Lung (tissue), 12 donors: ENCODE measurements around the gene MTRR. TPM values are rescaled to one million over a fixed set of nuclear protein-coding genes. Genes with fewer than 3 reads are reported as not detected.

Experiments
- ATAC-seq: fragments of 200-7000 bp; cut with Tn5 transposase; one replicate; pipeline ENCODE4 v1.9.1; 2020; ENCODE audit warnings: moderate number of reproducible peaks; ENCODE audit not compliant: insufficient read depth, low FRiP score
- DNase-seq, 3 donors: peaks; one replicate each; pipeline ENCODE4 v3.0.0-alpha.2; 2013 to 2017
- H3K27ac ChIP-seq, 2 donors: one replicate each; pipeline ENCODE4 v1.5.1; 2013; ENCODE audit warnings: mild to moderate bottlenecking in 2 of 2, moderate library complexity in 2 of 2, control low read depth in 1 of 2, inconsistent platforms in 1 of 2, low read depth in 1 of 2, low read length in 1 of 2
- H3K27me3 ChIP-seq, 3 donors: one replicate each; pipeline ENCODE4 v1.5.1; 2013; ENCODE audit warnings: low read length in 2 of 3; ENCODE audit not compliant: control insufficient read depth in 3 of 3, insufficient read depth in 3 of 3
- H3K36me3 ChIP-seq, 4 donors: one replicate each; pipeline ENCODE4 v1.5.1; 2013; ENCODE audit warnings: low read length in 4 of 4, mild to moderate bottlenecking in 1 of 4, moderate library complexity in 1 of 4; ENCODE audit not compliant: control insufficient read depth in 4 of 4, insufficient read depth in 4 of 4
- H3K4me1 ChIP-seq, 5 donors: one replicate each; pipeline ENCODE4 v1.5.1; 2013; ENCODE audit warnings: low read length in 5 of 5, mild to moderate bottlenecking in 2 of 5, moderate library complexity in 1 of 5; ENCODE audit not compliant: control insufficient read depth in 5 of 5, insufficient read depth in 5 of 5
- H3K4me3 ChIP-seq: one replicate; pipeline ENCODE4 v1.5.1; 2013; ENCODE audit warnings: mild to moderate bottlenecking, control low read depth, moderate library complexity
- H3K9ac ChIP-seq, 2 donors: one replicate each; pipeline ENCODE4 v1.5.1; 2013; ENCODE audit warnings: low read length in 2 of 2, control low read depth in 1 of 2; ENCODE audit not compliant: insufficient read depth in 1 of 2
- H3K9me3 ChIP-seq, 4 donors: one replicate each; pipeline ENCODE4 v1.5.1; 2013; ENCODE audit warnings: low read length in 3 of 4, mild to moderate bottlenecking in 1 of 4, moderate library complexity in 1 of 4; ENCODE audit not compliant: control insufficient read depth in 4 of 4, insufficient read depth in 3 of 4
- CTCF ChIP-seq: IDR thresholded peaks from 2 replicates; pipeline ENCODE4 v1.5.1; 2012; ENCODE audit warnings: mild to moderate bottlenecking; ENCODE audit errors: control extremely low read depth, extremely low read depth
- WGBS, 2 donors: extraction: QIAGEN DNeasy Blood & Tissue Kit; methylation state at CpG; one replicate each; pipeline ENCODE4 v1.1.7; 2013; 5-methylcytosine and 5-hydroxymethylcytosine counted together
- polyA plus RNA-seq, 2 donors: library from polyadenylated mRNA; stranded (reverse); fragments of 200-250 nt; gene quantifications; one replicate each; pipeline ENCODE4 v1.2.1, GENCODE V29; 2013
- total RNA-seq, 2 donors: library from RNA; depleted of rRNA in 1 of 2; stranded (reverse); fragments of >200 nt in 1 of 2; gene quantifications; one replicate each; pipeline ENCODE4 v1.2.1, GENCODE V29; 2014 to 2021
- donor health status: control.
- donor health status: control.
- donor health status: Bipolar disorder and iron deficiency.
- donor health status: healthy.
- donor health status: DM: yes; HTN: yes; CAD: no.

The MTRR gene
- total and polyA plus RNA-seq, 4 donors: 31.0 to 115 (median 72.1) TPM

DNA sequence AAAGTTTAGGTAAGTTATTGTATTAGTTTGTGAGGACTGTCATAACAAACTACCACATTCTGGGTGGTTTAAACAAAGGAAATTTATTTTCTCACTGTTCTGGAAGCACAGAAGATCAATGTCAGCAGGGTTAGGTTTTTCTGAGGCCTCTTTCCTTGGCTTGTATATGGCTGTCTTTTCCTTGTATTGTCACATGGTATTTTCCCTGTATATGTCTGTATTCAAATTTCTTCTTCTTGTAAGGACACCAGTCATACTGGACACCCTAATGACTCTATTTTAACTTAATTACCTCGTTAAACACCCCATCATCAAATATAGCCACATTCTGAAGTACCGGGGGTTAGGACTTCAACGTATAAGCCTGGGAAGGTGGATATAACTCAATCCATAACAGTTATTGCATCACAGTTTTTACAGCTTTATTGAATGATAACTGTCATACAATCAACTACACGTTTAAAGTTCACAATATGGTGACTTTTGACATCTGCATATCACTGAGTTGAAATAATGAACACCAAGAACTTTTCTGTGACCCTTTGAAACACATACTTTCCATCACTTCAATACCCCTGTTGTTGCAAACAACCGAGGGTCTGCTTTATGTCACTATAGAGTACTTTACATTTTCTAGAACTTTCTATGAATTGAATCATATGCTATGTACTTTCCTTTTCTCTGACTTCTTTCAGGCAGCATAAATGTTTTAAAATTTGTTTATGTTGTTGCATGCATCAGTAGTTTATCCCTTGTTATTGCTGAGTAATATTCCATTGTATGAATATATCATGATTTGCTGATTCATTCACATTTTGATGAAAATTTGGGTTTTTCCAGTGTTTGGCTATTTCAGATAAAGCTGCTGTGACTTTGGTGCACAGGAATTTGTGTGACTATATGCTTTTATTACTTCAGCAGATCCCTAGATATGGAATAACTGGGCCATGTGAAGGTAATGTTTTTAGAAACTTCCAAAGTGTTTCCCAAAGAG, 48.5 kb downstream of the MTRR start:
- no peak overlapping the region for H3K4me3 ChIP-seq
- TF ChIP-seq CTCF: no peak
- H3K36me3 ChIP-seq: no peaks in the 10 kb centered on the region
- no peak for DNase-seq
- no peak overlapping the region for H3K27ac ChIP-seq
- H3K4me1 ChIP-seq: no peaks in the 10 kb centered on the region
- 70 to 84% methylated on average over 5 of the region's 5 CpGs for WGBS, 2 donors
- no peaks in the 10 kb centered on the region for H3K27me3 ChIP-seq
- H3K9me3 ChIP-seq: peaks cover 0 to 2% (median 0%) of the 10 kb centered on the region in 4 donors
- H3K9ac ChIP-seq: no peak overlapping the region
- no peak for ATAC-seq

DNA sequence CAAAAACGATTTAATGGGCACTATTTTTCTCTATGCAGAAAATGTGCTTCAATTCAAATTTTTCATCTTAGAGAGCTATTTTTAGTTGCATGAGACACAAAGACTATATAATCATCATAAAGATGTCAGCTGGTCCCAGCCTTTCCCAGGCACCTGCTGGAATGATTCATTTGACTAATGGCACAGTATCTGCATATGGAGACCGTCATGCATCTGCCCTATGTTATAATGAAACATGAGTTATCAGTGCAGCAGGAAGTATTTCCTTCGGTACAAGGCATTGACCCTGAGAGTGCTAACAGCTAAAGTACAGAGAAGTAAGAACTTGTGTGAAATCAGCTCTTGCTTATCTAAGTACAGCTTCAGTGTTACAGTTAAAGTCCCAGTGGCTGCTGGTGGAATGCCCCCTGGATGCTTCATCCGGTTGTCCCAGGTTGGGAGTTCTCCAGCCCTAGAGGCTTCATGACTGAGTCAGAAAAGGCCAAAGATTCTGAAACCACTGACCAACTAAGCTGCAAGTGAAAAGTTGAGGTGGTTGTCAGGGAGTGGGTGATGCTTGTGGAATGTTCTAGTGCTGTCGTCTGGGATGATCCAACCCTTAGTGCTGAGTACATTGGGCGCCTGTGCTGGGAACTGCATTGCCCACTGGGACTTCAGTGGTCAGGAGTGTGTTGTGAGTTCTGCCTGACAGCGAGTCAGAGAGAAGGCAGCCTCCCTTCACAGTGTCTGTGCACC, 57.2 kb downstream of the MTRR start:
- no peak overlapping the region for H3K4me3 ChIP-seq
- no peak for DNase-seq
- H3K27me3 ChIP-seq: no peaks in the 10 kb centered on the region
- no peak for TF ChIP-seq CTCF
- 66 to 76% methylated on average over 7 of the region's 7 CpGs for WGBS, 2 donors
- no peaks in the 10 kb centered on the region for H3K4me1 ChIP-seq
- no peak overlapping the region for H3K27ac ChIP-seq
- H3K9me3 ChIP-seq: no peaks in the 10 kb centered on the region
- no peak overlapping the region for H3K9ac ChIP-seq
- no peaks in the 10 kb centered on the region for H3K36me3 ChIP-seq
- no peak for ATAC-seq

DNA sequence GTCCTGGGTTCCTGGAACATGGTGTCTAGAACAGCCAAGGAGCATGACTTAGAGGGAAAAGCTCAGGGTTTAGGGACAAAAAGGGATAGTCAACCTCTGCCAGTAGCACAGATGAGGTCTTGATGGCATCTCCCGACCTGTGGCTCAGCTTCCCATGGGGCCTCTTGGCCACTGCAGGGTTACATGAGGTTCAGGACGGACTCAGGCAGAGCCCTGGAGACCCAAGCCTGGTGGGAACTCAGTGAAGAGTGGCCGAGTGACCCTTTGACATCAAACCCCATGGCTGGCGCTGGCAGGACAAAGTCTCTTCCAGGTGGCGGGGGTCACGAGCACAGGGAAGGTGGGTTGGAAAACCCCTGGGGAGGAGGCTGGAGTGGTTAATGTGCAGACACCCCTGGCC, 57.8 kb downstream of the MTRR start:
- no peaks in the 10 kb centered on the region for H3K36me3 ChIP-seq
- no peak for TF ChIP-seq CTCF
- H3K27ac ChIP-seq: no peak overlapping the region
- H3K4me3 ChIP-seq: no peak overlapping the region
- H3K9ac ChIP-seq: no peak overlapping the region
- no peak for DNase-seq
- H3K9me3 ChIP-seq: no peaks in the 10 kb centered on the region
- no peaks in the 10 kb centered on the region for H3K4me1 ChIP-seq
- H3K27me3 ChIP-seq: no peaks in the 10 kb centered on the region
- ATAC-seq: no peak
- 89% methylated on average over 6 of the region's 6 CpGs for WGBS, 2 donors
